Endothelial cell of umbilical vein (primary cell): ENCODE data around the gene MED14. TPM values are rescaled to one million over a fixed set of nuclear protein-coding genes. Genes with fewer than 3 reads are reported as not detected.

ENCODE experiments used
- BruUV-seq: library from RNA; stranded (reverse); fragments of 400-500 nt; replicated peaks from 2 replicates; lab custom pipeline; 2021; lab: Mats Ljungman, UMichigan
- CTCF ChIA-PET: fragments of 300-600, 350-600 bp; sonication (Branson Sonifier 250); formaldehyde crosslinking; loops from one replicate; lab custom pipeline; 2021; ENCODE audit warnings: antibody characterized with exemption, inconsistent platforms; lab: Charles Lee
- POLR2A ChIA-PET: fragments of 300-600, 350-600 bp; sonication (Branson Sonifier 250); formaldehyde crosslinking; loops from one replicate; lab custom pipeline; 2021; ENCODE audit warnings: antibody characterized with exemption, inconsistent platforms; lab: Charles Lee
- DNase-seq: peaks from one replicate; pipeline ENCODE4 v3.0.0-alpha.2; 2011; ENCODE audit warnings: low read depth, low spot score
- FAIRE-seq: peaks from 2 replicates; lab custom pipeline; 2011; peaks lifted over from hg19 to GRCh38; lab: Jason Lieb, UNC
- H2AFZ ChIP-seq: 2 replicates; pipeline ENCODE4 v1.6.0; 2012; ENCODE audit warnings: low read depth, low read length, control low read depth, inconsistent platforms
- H3K27ac ChIP-seq: 2 replicates; pipeline ENCODE4 v1.5.1; 2011; ENCODE audit warnings: low read depth, mild to moderate bottlenecking, control low read depth, low read length, moderate library complexity; ENCODE audit not compliant: insufficient read depth
- H3K27me3 ChIP-seq, 2 experiments: 2 replicates each; pipeline versions ENCODE4 v1.6.0 to v1.6.1; 2011; ENCODE audit warnings: low read length in 2 of 2, mixed read lengths in 1 of 2; ENCODE audit not compliant: control insufficient read depth in 2 of 2, insufficient read depth in 2 of 2
- H3K36me3 ChIP-seq, 2 experiments: 2 replicates in 1 of 2; 3 replicates in 1 of 2; pipeline ENCODE4 v1.5.1; 2011; ENCODE audit warnings: low read length in 2 of 2, mild to moderate bottlenecking in 1 of 2, moderate library complexity in 1 of 2; ENCODE audit not compliant: control insufficient read depth in 2 of 2, insufficient read depth in 2 of 2; ENCODE audit errors: extremely low read depth in 1 of 2
- H3K4me1 ChIP-seq: 3 replicates; pipeline ENCODE4 v1.5.1; 2011; ENCODE audit warnings: mild to moderate bottlenecking, low read length; ENCODE audit not compliant: control insufficient read depth, insufficient read depth; ENCODE audit errors: extremely low read depth
- H3K4me2 ChIP-seq: 2 replicates; pipeline ENCODE4 v1.6.1; 2011; ENCODE audit warnings: low read length, control low read depth, mixed read lengths; ENCODE audit not compliant: insufficient read depth
- H3K4me3 ChIP-seq, 3 experiments: fragments of 200-600 bp in 1 of 3; sonication (generic), shearing (Covaris generic) in 1 of 3; replicated peaks in 1 of 3; 2 replicates each; pipeline ENCODE4 v1.5.1; 2011 to 2016; ENCODE audit warnings: control low read depth in 3 of 3, low read length in 3 of 3, mild to moderate bottlenecking in 2 of 3, inconsistent platforms in 1 of 3, low read depth in 1 of 3, moderate library complexity in 1 of 3; ENCODE audit not compliant: insufficient read depth in 1 of 3
- H3K79me2 ChIP-seq: 2 replicates; pipeline ENCODE4 v1.6.0; 2012; ENCODE audit warnings: low read length, inconsistent platforms; ENCODE audit not compliant: control insufficient read depth, insufficient read depth
- H3K9ac ChIP-seq: replicated peaks from 2 replicates; pipeline ENCODE3; 2011; ENCODE audit warnings: low read length, control low read depth; ENCODE audit not compliant: insufficient read depth; ENCODE audit errors: extremely low read depth
- H3K9me1 ChIP-seq: replicated peaks from 3 replicates; pipeline ENCODE4 v1.6.0; 2011; ENCODE audit warnings: mild to moderate bottlenecking, low read length; ENCODE audit not compliant: control insufficient read depth, insufficient read depth; ENCODE audit errors: extremely low read depth
- H3K9me3 ChIP-seq: replicated peaks from 2 replicates; pipeline ENCODE4 v1.5.1; 2012; ENCODE audit warnings: low read length, inconsistent platforms; ENCODE audit not compliant: control insufficient read depth, insufficient read depth
- H4K20me1 ChIP-seq: replicated peaks from 2 replicates; pipeline ENCODE3; 2011; ENCODE audit warnings: mild to moderate bottlenecking, low read length; ENCODE audit not compliant: control insufficient read depth, insufficient read depth; ENCODE audit errors: extremely low read depth
- EZH2 ChIP-seq: IDR thresholded peaks from 2 replicates; pipeline ENCODE4 v1.6.1; 2012; ENCODE audit warnings: borderline replicate concordance, low read depth, mild to moderate bottlenecking, moderate library complexity, low read length, inconsistent platforms; ENCODE audit not compliant: severe bottlenecking
- GATA2 ChIP-seq: IDR thresholded peaks from 2 replicates; pipeline ENCODE4 v1.7.0; 2011; ENCODE audit warnings: low read depth, mild to moderate bottlenecking, moderate library complexity, mixed read lengths, low read length; ENCODE audit not compliant: insufficient read length, insufficient read depth
- JUN ChIP-seq: IDR thresholded peaks from 2 replicates; pipeline ENCODE4 v1.6.1; 2011; ENCODE audit warnings: borderline replicate concordance, low read depth; ENCODE audit not compliant: insufficient read length, insufficient read depth
- MYC ChIP-seq: IDR thresholded peaks from one replicate; pipeline ENCODE4 v1.6.1; 2011; ENCODE audit warnings: mild to moderate bottlenecking, low read depth, low read length
- POLR2A ChIP-seq: IDR thresholded peaks from 2 replicates; pipeline ENCODE4 v1.6.1; 2012; ENCODE audit warnings: low read depth, mild to moderate bottlenecking, control low read depth, low read length
- dilution Hi-C: fragments of 300-500 bp; cut with MboI; formaldehyde crosslinking; loops from one replicate; pipeline ENCODE4 v1.15.0; 2019; ENCODE audit warnings: low sequenced_read_pairs; ENCODE audit not compliant: extremely low pct_ligation_motif_present
- intact Hi-C: fragments of 100-400 bp; cut with micrococcal nuclease; formaldehyde crosslinking; loops from one replicate; pipeline ENCODE4 v1.10.0; 2022
- polyA plus RNA-seq, 4 experiments: library from polyadenylated mRNA; depleted of rRNA in 3 of 4; stranded (reverse) in 3 of 4; unstranded in 1 of 4; fragments of >200 nt; gene quantifications; 2 replicates each; pipeline versions ENCODE4 v1.2.1 to v1.2.3, GENCODE V29; 2011 to 2012; ENCODE audit warnings: missing spikeins in 1 of 4
- total RNA-seq: library from RNA; stranded (reverse); gene quantifications from 2 replicates; pipeline ENCODE4 v1.2.3, GENCODE V29; 2021
- TF ChIP-seq, protein P1 (sequence below), 2 donors: IDR thresholded peaks; 1 replicate in 1 of 2; 2 replicates in 1 of 2; pipeline ENCODE4 v1.5.1; 2011; ENCODE audit warnings: low read length in 2 of 2, mild to moderate bottlenecking in 2 of 2, moderate library complexity in 2 of 2, control low read depth in 1 of 2, inconsistent platforms in 1 of 2, low read depth in 1 of 2; ENCODE audit not compliant: insufficient read depth in 1 of 2; ENCODE audit errors: extremely low read depth in 1 of 2

Gene MED14
- total and polyA plus RNA-seq, 2 donors (not counting 3 experiments of a cell fraction or from before 2014, with no cell fraction given): 25.6 to 55.8 TPM

- POLR2A ChIA-PET: no interaction called here
- TF ChIP-seq, protein P1, sequence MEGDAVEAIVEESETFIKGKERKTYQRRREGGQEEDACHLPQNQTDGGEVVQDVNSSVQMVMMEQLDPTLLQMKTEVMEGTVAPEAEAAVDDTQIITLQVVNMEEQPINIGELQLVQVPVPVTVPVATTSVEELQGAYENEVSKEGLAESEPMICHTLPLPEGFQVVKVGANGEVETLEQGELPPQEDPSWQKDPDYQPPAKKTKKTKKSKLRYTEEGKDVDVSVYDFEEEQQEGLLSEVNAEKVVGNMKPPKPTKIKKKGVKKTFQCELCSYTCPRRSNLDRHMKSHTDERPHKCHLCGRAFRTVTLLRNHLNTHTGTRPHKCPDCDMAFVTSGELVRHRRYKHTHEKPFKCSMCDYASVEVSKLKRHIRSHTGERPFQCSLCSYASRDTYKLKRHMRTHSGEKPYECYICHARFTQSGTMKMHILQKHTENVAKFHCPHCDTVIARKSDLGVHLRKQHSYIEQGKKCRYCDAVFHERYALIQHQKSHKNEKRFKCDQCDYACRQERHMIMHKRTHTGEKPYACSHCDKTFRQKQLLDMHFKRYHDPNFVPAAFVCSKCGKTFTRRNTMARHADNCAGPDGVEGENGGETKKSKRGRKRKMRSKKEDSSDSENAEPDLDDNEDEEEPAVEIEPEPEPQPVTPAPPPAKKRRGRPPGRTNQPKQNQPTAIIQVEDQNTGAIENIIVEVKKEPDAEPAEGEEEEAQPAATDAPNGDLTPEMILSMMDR (IDR thresholded peaks at IDR 0.05; ENCODE audit: extremely low read depth in 1 of 2, insufficient read depth in 1 of 2, low read depth in 1 of 2, low read length in 2 of 2): no peak
- TF ChIP-seq POLR2A (no peak), JUN (no peak), MYC (no peak), EZH2 (no peak), GATA2 (no peak)
- Histone ChIP-seq H3K4me3 (no peak overlapping the region), H3K9ac (no peak overlapping the region), H2AFZ (no peak overlapping the region), H3K36me3 (peaks cover 3 to 8% of the 10 kb centered on the region in 2 experiments), H3K27me3 (no peaks in the 10 kb centered on the region), H4K20me1 (no peaks in the 10 kb centered on the region), H3K9me1 (no peaks in the 10 kb centered on the region), H3K9me3 (no peaks in the 10 kb centered on the region), H3K27ac (no peak overlapping the region), H3K4me1 (no peaks in the 10 kb centered on the region), H3K4me2 (no peak overlapping the region), H3K79me2 (no peaks in the 10 kb centered on the region)
- CTCF ChIA-PET: no interaction called here
- DNase-seq (no peak), FAIRE-seq (no peak)
- BruUV-seq: no TSS peak
- dilution Hi-C loops (no loop called here), intact Hi-C loops (no loop called here)
These were observed 75.0 kb downstream of the MED14 start for GRCh38 chrX:40660381-40660780.

DNA sequence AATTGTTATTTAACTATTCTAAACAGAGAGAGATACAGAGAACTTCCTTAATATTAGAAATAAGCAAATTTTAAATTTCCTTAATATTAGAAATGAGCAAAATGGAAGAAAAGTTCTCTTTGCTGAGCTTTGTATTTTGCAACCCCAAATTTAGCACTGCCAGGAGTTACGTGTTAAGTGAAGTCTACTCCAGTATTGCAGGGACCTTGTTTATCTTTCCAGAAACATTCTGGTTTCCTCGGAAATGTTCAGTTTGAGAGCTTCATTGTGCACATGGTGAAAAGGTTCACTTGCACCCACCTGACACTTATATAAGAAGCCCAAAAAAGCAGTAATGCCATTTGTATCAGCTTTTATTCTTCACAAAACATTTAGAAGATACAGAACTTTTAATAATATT, 81.8 kb downstream of the MED14 start:
- Histone ChIP-seq H3K9me3 (no peaks in the 10 kb centered on the region), H3K27me3 (no peaks in the 10 kb centered on the region), H3K4me2 (no peak overlapping the region), H3K27ac (no peak overlapping the region), H3K36me3 (peaks cover 2 to 6% of the 10 kb centered on the region in 2 experiments), H4K20me1 (no peaks in the 10 kb centered on the region), H3K4me3 (no peak overlapping the region), H3K4me1 (no peaks in the 10 kb centered on the region), H3K9me1 (no peaks in the 10 kb centered on the region), H3K9ac (no peak overlapping the region), H3K79me2 (no peaks in the 10 kb centered on the region), H2AFZ (no peak overlapping the region)
- DNase-seq (no peak), FAIRE-seq (no peak)
- ChIA-PET POLR2A (no interaction called here), CTCF (interaction anchor here (2.3 to 3.9 kb wide), 4 partner anchors 110 to 461 kb away, joined by 11 to 68 read pairs (median 22); no protein-coding TSS in a partner anchor)
- dilution Hi-C loops: no loop called here
- BruUV-seq: no TSS peak
- TF ChIP-seq GATA2 (no peak), JUN (no peak), EZH2 (no peak), MYC (no peak), POLR2A (no peak)
- TF ChIP-seq, protein P1 (IDR thresholded peaks at IDR 0.05; ENCODE audit: extremely low read depth in 1 of 2, insufficient read depth in 1 of 2, low read depth in 1 of 2, low read length in 2 of 2): no peak
- intact Hi-C loops: loop anchor here (5.0 kb wide), 1 partner anchor 464 kb away; no protein-coding TSS in a partner anchor
